Measurements from ENCODE around the gene DNASE1L2.
A peak's percentile ranks its signal among the peaks of the same experiment; 100 is the strongest.
"Not testable (repeated sequence)": the region's sequence is repeated elsewhere in the genome, so short reads cannot be mapped to it uniquely, and the experiment has no call there.

Gene DNASE1L2

GRCh38 chr16:2257726-2258125 lies 21.5 kb downstream of the DNASE1L2 start:
- no peak overlapping the region for H3K27ac ChIP-seq
- H3K4me3 ChIP-seq: no peak overlapping the region

- not testable (repeated sequence) for H3K27ac ChIP-seq, H3K4me3 ChIP-seq
These were observed 22.3 kb downstream of the DNASE1L2 start for GRCh38 chr16:2258530-2258929.

- H3K27ac ChIP-seq: no peak overlapping the region
- no peak overlapping the region for H3K4me3 ChIP-seq
These were observed 24.0 kb downstream of the DNASE1L2 start for GRCh38 chr16:2260250-2260649.

GRCh38 chr16:2263026-2263425 lies 26.8 kb downstream of the DNASE1L2 start:
- not testable (repeated sequence) for H3K27ac ChIP-seq, H3K4me3 ChIP-seq

- Histone ChIP-seq H3K27ac (peak overlapping the region in 18 of 21 experiments; percentile 30 to 99 (median 96)), H3K4me3 (peak overlapping the region; percentile 71 to 99 (median 92))
These were observed 30.6 kb downstream of the DNASE1L2 start for GRCh38 chr16:2266887-2267286.

GRCh38 chr16:2267505-2267912 lies 31.3 kb downstream of the DNASE1L2 start:
- H3K27ac ChIP-seq: peak overlapping the region; percentile 67 to 99 (median 96)
- H3K4me3 ChIP-seq: peak overlapping the region; percentile 71 to 99 (median 92)

GRCh38 chr16:2267913-2268666 lies 31.8 kb downstream of the DNASE1L2 start, which contains the start of gene RNPS1:
Gene RNPS1 (minus strand): TSS chr16:2268126. CDS start chr16:2264643, 3,483 bp downstream.
- peak within 1 kb of the TSS; percentile 71 to 99 (median 92) for H3K4me3 ChIP-seq
- H3K27ac ChIP-seq: peak within 1 kb of the TSS; percentile 73 to 99 (median 96)

- Histone ChIP-seq H3K4me3 (no peak overlapping the region), H3K27ac (peak overlapping the region in 1 of 21 experiments; percentile 21)
These were observed 33.8 kb downstream of the DNASE1L2 start for GRCh38 chr16:2270070-2270462.

- no peak overlapping the region for H3K27ac ChIP-seq
- no peak overlapping the region for H3K4me3 ChIP-seq
These were observed 34.6 kb downstream of the DNASE1L2 start for GRCh38 chr16:2270588-2271470.

GRCh38 chr16:2271848-2272461 lies 35.7 kb downstream of the DNASE1L2 start:
- no peak overlapping the region for H3K4me3 ChIP-seq
- H3K27ac ChIP-seq: no peak overlapping the region

- Histone ChIP-seq H3K27ac (no peak overlapping the region), H3K4me3 (no peak overlapping the region)
These were observed 37.2 kb downstream of the DNASE1L2 start for GRCh38 chr16:2273484-2273883.

- Histone ChIP-seq H3K27ac (peak overlapping the region in 1 of 21 experiments; percentile 29), H3K4me3 (no peak overlapping the region)
These were observed 37.7 kb downstream of the DNASE1L2 start for GRCh38 chr16:2273931-2274330.

GRCh38 chr16:2275476-2276367 lies 39.5 kb downstream of the DNASE1L2 start:
- H3K27ac ChIP-seq: no peak overlapping the region
- H3K4me3 ChIP-seq: no peak overlapping the region

GRCh38 chr16:2276368-2277195 lies 40.3 kb downstream of the DNASE1L2 start:
- Histone ChIP-seq H3K4me3 (no peak overlapping the region), H3K27ac (no peak overlapping the region)

- Histone ChIP-seq H3K27ac (no peak overlapping the region), H3K4me3 (no peak overlapping the region)
These were observed 41.4 kb downstream of the DNASE1L2 start for GRCh38 chr16:2277466-2278271.

GRCh38 chr16:2278272-2278608 lies 42.0 kb downstream of the DNASE1L2 start:
- no peak overlapping the region for H3K4me3 ChIP-seq
- H3K27ac ChIP-seq: no peak overlapping the region

- Histone ChIP-seq H3K4me3 (no peak overlapping the region), H3K27ac (no peak overlapping the region)
These were observed 42.9 kb downstream of the DNASE1L2 start for GRCh38 chr16:2278956-2279800.
